ENCODE results near the gene NOTCH4. TPM values are rescaled to one million over a fixed set of nuclear protein-coding genes. Genes with fewer than 3 reads are reported as not detected.

Gene NOTCH4
- total and polyA plus RNA-seq, 2 donors (not counting 3 experiments of a cell fraction or from before 2014, with no cell fraction given), result 41.7 to 114 TPM

- H3K4me2 ChIP-seq (ENCODE audit: insufficient read depth, low read length), result peak overlapping the region; percentile 59
- no peaks in the 10 kb centered on the region for H3K79me2 ChIP-seq (ENCODE audit: control insufficient read depth, insufficient read depth, low read length)
- peak overlapping the region; percentile 92 for H2AFZ ChIP-seq (ENCODE audit: low read depth, low read length)
- H3K4me3 ChIP-seq (replicated peaks in 1 of 3; ENCODE audit: insufficient read depth in 1 of 3, low read depth in 1 of 3, low read length in 3 of 3), result peak overlapping the region; percentile 11 to 53 (median 30)
- H3K4me1 ChIP-seq (ENCODE audit: control insufficient read depth, extremely low read depth, insufficient read depth, low read length), result peaks cover 16% of the 10 kb centered on the region
- no peaks in the 10 kb centered on the region for H3K9me1 ChIP-seq (replicated peaks; ENCODE audit: control insufficient read depth, extremely low read depth, insufficient read depth, low read length)
- FAIRE-seq (peak; percentile 84), DNase-seq (ENCODE audit: low read depth, low spot score) (peak; percentile 66)
- no peak overlapping the region for H3K27ac ChIP-seq (ENCODE audit: insufficient read depth, low read depth, low read length)
- intact Hi-C loops (cut with micrococcal nuclease), result loop anchor here (1.0 kb wide), 1 partner anchor 47 kb away; no protein-coding TSS in a partner anchor
- CTCF ChIA-PET, result interaction anchor here (0.7 to 2.8 kb wide), 11 partner anchors 8 to 637 kb away, joined by 3 to 12 read pairs (median 4); partner anchors contain the start of genes AGPAT1, ATF6B and FKBPL
- POLR2A ChIA-PET, result interaction anchor here (0.5 to 0.8 kb wide), 2 partner anchors 18 to 48 kb away, joined by 4 to 5 read pairs; no protein-coding TSS in a partner anchor
- dilution Hi-C loops (cut with MboI; ENCODE audit: extremely low pct_ligation_motif_present, low sequenced_read_pairs), result no loop called here
- TF ChIP-seq EZH2 (IDR thresholded peaks at IDR 0.05; ENCODE audit: borderline replicate concordance, low read depth, low read length, severe bottlenecking) (peak; percentile 40), GATA2 (IDR thresholded peaks at IDR 0.05; ENCODE audit: insufficient read depth, insufficient read length, low read depth, low read length) (no peak)
- TF ChIP-seq, protein P1, sequence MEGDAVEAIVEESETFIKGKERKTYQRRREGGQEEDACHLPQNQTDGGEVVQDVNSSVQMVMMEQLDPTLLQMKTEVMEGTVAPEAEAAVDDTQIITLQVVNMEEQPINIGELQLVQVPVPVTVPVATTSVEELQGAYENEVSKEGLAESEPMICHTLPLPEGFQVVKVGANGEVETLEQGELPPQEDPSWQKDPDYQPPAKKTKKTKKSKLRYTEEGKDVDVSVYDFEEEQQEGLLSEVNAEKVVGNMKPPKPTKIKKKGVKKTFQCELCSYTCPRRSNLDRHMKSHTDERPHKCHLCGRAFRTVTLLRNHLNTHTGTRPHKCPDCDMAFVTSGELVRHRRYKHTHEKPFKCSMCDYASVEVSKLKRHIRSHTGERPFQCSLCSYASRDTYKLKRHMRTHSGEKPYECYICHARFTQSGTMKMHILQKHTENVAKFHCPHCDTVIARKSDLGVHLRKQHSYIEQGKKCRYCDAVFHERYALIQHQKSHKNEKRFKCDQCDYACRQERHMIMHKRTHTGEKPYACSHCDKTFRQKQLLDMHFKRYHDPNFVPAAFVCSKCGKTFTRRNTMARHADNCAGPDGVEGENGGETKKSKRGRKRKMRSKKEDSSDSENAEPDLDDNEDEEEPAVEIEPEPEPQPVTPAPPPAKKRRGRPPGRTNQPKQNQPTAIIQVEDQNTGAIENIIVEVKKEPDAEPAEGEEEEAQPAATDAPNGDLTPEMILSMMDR (IDR thresholded peaks at IDR 0.05; ENCODE audit: extremely low read depth in 1 of 2, insufficient read depth in 1 of 2, low read depth in 1 of 2, low read length in 2 of 2), result peak; percentile 37 to 40
- H4K20me1 ChIP-seq (replicated peaks; ENCODE audit: control insufficient read depth, extremely low read depth, insufficient read depth, low read length), result no peaks in the 10 kb centered on the region
- no peaks in the 10 kb centered on the region for H3K9me3 ChIP-seq (replicated peaks; ENCODE audit: control insufficient read depth, insufficient read depth, low read length)
- H3K27me3 ChIP-seq (ENCODE audit: control insufficient read depth in 2 of 2, insufficient read depth in 2 of 2, low read length in 2 of 2), result peaks cover 24 to 27% of the 10 kb centered on the region in 2 experiments
- H3K36me3 ChIP-seq (ENCODE audit: control insufficient read depth in 2 of 2, extremely low read depth in 1 of 2, insufficient read depth in 2 of 2, low read length in 2 of 2), result no peaks in the 10 kb centered on the region
- no peak overlapping the region for H3K9ac ChIP-seq (replicated peaks; ENCODE audit: extremely low read depth, insufficient read depth, low read length)
- BruUV-seq (replicated peaks), result no TSS peak
Observed at GRCh38 chr6:32148289-32149091, 75.4 kb downstream of the NOTCH4 start.

Measured in endothelial cell of umbilical vein (primary cell).